Inflammatory macrophage (primary cell): ENCODE data around the gene PDE7B.
A peak's percentile ranks its signal among the peaks of the same experiment; 100 is the strongest.

ENCODE experiments used
- DNase-seq, 2 donors: peaks; one replicate each; pipeline ENCODE4 v3.0.0-alpha.2; 2020 to 2022

The PDE7B gene

DNA sequence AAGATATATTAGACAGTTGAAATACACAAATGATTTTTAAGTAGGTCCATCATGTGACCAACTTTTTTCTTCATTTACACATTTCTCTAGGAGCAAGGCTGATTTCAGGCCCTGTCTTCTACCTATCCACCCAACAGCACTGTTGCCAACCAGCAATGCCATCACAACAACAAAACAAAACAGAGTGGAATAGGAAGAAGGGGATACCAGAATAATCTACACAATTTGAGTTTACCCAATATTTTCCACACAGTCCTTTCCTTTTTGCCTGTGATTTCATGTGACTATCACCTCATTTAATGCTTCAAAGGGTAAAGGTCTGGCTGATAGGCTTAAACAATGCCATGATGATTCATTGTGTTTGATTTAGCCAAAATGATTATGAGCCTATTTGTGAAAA is 303.7 kb downstream of the PDE7B start:
- DNase-seq = no peak

DNA sequence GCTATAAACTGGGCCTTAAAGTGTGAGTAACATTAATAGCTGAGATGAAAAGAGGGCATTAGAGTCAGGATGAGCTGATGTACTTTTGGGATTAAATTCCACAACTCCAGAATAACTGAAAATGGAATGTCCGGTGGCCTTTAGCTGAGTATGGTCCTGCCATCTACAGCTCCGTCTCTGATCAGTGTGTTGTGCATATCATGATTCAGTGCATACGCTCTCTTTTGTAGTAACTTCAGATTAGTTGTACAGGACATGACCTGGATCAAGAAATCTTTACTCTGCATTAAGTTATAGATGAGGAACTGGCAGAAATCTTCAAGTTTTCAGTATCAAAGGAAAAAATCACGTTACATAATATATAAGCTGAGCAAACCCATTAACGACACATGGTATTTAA is 306.2 kb downstream of the PDE7B start:
- DNase-seq = no peak

DNA sequence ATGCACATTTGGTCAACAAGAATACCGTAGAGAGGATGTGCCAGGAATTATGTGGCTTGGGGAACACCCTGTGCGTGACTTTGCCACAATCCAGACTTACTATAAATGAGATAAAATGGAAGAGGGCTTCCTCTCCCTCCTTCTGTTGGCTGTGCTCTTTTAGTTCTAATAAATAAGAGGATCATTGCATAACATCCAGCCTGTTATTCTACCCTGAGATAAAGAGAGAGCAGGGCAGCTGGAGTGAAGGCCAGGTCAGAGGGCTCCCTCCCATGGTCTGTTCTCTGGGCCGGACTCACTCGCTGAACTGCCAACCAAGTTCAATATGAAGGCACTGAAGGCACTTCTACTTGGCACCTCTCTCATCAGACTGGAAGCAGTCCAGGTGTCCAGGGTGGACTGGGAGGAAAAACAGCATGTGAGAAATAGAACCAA is 306.9 kb downstream of the PDE7B start:
- DNase-seq = no peak

DNA sequence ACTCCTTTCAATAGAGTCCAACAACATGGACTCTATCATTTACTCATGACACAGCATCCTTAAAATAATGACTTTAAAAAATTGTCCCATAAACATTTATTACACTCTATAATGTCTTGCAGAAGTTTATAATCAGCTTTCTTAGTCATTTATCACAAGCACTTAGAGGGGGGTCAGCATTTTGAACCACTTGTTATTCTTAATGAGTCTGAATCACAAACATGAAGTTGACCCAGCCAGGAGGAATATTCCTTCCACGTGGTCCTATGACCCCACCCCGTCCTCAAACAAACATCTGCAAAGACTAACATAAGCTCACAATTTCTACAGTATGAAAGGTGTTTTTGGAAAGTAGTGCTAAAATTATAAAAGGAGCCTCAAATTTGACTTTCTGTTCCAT is 307.5 kb downstream of the PDE7B start:
- DNase-seq = no peak

DNA sequence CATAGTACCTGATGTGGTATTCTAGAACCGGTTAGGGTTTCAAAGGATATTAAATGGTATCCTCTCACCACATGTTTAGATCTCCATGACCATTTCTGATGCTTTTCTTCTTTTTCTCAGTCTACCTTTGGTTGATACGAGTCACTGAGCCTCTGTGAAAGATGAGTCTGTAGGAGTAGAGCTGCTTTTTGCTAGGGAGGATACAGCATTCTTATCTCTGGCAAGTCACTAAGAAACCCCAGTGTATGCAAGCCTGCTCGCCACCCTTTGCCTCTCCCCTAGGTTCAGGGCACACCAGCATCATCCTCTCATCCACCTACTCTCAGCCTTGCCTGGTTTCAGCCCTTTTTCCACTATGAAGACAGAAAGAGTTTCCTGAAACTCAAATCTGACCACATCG is 308.7 kb downstream of the PDE7B start:
- DNase-seq = no peak

DNA sequence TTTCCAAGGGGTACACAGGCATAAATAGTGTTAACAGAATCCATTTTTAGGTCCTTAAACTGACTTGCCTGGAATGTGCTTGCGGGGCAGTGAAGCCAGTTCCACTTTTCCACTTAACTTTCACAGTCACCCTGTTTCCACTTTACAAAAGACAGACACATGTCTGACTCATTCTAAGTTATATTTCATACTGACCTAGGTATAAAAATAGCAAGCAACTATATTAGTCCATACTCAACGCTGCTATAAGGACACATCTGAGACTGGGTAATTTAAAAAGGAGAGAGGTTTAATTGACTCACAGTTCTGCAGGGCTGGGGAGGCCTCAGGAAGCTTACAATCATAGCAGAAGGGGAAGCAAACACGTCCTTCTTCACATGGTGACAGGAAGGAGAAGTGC is 310.4 kb downstream of the PDE7B start:
- DNase-seq = no peak

DNA sequence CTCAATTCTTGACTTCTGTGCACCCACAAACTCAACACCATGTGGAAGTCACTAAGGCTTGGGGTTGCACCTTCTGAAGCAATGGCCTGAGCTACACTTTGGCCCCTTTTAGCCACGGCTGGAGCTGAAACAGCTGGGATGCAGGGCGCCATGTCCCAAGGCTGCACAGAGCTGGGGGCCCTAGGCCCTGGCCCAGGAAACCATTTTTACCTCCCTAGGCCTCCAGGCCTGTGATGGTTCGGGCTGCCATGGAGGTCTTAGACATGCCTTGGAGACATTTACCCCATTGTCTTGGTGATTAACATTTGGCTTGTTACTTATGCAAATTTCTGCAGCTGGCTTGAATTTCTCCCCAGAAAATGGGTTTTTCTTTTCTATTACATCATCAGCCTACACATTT is 311.8 kb downstream of the PDE7B start:
- no peak for DNase-seq

DNA sequence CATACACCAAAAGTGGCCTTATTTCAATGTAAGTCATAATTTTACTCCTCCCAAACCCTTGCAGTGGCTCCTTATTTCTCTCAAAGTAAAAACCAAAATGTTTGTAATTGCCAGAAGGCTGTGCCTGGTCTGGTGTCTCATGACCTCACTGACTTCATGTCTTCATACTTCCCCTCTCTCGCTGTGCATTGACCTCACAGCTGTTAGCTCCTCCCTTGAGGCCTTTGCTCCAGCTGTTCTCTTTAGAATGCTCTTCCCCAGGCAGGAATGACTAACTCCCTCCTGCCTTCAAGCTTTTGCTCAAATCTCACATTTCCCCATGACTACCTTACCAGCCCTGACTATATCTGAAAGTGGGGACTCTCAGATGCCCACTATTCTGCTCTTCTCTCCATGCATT is 315.3 kb downstream of the PDE7B start:
- peak; percentile 8 to 9 for DNase-seq

DNA sequence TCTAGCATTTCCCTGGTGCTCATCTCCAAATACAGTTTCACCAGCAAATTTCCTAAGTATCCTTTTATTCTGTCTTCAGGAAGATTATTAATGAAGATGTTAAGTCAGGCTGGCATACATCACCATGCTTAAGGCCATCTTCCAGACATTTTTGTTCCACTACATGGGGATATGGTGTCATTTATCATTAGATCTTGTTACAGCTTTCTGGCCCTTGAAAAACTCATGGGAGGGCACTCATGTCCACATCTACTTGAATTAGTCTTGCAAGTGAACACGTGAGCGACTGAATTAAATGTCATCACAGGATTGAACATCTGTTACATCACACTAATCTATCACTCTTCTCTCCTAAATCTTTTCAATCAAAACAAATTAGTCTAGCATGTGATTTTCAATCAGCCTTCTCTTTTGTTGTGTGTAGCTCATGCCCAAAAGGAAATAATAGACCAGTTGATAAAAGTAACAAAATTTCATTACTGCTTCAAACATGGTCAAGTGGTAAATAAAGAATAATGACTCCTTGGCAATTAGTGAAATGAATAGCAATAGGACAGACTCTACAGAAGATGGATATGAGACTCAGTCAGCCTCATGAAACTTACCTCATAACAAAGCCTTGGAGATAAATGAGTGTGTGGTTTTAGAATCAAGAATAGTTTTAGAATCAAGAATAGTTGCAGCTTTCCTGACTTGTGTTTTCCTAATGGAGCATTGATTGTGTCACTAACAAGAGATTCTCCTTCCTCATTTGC is 318.1 kb downstream of the PDE7B start:
- no peak for DNase-seq

DNA sequence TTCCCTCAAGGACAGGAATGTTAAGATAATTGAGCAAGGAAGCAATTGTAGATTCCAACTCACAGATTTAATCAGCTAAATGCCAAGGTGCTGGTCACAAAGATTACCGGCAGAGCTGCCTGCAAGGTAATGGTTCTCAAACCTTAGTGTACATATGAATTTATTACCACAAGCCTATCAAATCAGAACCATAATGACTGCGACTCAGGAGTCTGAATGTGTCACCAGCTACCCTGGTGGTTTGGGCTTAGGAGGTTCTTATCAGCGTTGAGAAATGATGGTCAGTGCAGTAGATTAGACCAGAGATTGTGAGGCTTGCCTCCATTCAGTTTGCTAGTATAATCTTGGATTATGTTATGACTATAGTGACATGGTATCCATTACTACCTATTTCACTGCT is 319.7 kb downstream of the PDE7B start:
- no peak for DNase-seq

DNA sequence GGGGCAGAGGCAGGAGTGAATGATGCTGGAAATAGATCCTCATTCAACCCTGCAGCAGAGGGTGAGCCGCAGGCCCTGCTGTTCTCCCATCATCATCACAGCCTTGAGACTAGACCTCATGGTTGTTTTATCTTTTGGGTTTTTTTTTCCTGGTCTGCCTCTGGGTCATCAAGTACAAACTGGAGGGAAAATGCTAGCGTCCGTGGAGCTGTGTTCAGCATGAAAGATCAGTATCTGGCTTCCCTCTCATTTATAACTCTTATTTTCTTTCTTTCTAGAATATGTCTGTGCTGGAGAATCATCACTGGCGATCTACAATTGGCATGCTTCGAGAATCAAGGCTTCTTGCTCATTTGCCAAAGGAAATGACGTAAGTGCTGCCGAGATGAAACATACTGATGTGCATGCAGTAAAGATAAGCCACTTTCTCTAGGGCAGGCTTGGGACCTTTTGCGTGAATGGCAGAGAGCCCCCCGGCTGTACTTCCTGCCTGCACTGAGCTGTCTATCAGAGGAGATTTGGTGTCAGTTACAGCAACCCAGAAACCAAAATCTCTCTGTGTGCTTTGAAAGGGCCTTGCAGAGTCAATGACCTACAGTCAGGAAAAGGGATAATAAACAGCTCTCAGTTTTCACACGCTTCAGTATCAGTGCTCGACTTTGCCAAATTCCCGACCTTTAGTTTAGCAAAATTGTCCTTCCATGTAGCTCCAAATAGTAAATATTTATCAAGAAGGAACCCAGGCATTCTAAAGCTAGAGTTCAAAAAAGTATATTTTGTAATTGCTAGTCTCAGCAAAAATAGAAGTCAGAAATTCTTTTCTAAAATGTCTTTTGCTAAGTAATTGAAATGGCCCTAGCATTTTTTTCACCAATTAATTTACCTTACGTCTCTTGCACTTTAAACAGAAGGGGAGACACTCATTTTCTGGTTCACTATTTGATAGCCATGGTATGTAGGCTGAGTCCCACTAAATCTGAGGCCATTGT is 322.3 kb downstream of the PDE7B start:
- no peak for DNase-seq

DNA sequence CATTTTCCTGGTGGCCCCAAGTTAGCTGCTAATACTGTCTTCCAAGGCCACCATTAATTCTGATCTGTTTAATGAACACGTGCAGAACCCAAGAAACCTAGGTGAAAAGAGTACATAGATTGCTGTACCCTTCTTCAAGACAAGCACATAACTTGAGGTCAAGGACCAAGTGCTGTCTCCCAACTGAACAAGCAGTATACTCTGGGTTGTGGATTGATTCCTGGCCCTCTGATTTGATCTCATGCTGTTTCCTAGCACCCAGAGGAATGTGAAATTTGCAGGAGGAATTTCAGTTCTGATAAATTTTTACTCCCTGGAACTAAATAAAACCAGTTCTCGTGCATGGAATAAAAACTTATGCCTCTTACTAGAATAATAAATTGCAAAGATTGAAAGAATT is 323.0 kb downstream of the PDE7B start:
- DNase-seq = no peak

DNA sequence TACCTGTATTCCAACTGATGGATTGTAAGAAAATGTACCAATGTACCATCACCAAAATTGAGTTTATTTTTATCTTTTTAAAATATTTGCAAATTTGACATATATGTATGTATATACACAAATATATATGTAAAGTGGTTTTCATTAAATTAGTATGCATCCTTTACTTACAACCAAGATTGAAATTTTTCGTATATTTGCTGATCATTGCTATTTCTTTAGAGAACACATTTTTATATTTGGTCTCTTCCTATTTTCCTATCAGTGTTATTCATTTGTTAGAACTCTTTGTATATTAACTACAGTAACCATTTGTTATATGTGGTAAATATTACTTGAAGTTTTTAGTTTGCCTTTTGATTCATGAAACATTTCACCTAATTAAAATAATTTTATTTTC is 324.4 kb downstream of the PDE7B start:
- DNase-seq = no peak

DNA sequence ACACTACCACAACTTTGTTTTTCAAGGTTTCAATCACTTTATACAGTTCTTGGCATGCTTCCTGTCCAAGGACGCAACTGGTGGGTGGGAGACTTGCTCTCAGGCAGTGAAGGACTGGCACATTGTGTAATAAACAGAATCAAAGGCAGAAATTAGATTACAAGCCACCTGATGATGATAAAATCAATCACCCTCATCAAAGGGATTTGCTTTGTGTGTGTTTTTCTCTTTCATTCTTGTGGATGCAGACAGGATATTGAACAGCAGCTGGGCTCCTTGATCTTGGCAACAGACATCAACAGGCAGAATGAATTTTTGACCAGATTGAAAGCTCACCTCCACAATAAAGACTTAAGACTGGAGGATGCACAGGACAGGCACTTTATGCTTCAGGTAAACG is 327.2 kb downstream of the PDE7B start:
- no peak for DNase-seq

DNA sequence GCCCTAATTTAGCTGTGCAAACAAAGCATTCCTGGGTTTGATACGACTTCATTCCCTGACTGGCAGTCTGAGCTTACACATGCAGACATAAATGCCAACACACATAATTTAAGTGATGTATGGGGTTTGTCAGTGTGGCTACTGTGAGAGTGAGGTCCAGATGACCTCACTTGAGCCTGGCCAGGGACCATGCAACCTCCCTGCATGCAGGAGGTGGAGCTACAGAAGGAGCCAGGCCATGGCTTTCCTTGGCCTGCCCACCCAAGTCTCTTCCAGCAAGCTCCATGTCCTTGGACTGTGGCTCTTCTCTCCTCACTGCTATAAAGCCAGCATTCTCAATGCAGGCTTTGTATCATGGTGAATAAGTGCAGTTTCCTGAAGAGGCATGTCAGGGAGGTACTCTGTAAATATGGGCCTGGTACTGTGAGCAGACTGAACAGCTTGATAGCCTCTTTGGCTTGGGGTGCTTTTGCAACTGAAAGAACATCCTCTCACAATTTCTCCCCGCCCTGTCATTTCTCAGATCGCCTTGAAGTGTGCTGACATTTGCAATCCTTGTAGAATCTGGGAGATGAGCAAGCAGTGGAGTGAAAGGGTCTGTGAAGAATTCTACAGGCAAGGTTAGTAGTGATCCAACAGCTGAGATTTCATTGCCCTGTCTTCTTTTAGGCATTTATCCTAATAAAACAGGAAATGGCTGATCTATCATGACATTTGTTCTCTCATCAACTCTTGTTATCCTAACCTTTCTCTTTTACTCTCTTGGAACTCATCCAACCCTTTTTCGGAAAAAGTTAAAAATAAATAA is 329.4 kb downstream of the PDE7B start:
- no peak for DNase-seq

DNA sequence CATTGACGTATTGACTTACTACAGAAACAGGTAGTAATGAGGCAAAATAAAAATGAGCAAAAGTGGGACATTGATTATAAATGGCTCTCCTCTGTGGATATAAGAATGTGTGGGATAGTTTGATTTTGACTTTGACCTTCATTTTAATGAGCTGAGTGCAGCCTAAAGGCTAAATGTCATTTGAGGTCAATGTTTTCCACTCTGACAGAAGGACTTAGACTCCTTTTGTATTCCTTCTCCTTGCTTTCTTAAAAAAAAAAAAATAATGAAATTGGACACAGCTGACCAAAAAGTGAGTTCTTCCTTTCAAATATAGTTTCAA is 330.0 kb downstream of the PDE7B start:
- no peak for DNase-seq

DNA sequence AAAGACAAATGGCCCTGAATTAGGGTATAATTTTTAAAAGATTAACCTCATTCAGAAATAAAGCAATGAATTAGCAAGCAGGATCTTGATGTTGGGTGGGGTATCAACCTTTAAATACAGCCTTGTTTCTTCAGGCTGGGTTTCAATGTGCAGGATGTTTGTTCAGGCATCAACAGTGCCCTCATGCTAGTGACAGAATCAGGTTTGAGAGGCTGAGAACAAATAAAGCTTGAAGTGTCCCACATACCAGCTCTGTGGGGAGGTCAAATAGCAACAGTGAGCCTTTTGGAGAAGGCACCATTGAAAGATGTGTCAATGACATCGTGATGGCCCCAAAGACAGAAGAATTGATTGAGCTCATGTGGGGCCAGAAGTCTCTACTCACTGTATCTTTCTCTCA is 330.4 kb downstream of the PDE7B start:
- no peak for DNase-seq

DNA sequence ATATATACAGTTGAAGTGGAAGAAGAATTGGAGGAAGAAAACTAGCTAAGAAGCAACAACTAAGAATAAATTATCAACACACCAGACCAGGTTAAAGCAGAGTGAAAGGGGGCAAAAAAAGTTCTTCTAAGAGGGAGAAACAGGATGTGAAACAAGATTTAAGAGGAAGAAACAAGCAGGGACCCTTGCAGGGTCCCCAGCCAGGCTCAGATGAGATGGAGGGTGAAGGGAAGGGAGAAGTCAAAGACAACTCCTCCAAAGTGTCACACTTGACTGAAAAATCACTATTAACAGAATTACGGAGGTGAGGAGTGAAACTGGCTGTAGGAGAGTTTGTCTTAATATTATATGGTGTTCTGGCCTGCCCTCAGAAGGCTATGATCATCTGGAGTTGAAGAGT is 333.2 kb downstream of the PDE7B start:
- DNase-seq = no peak

DNA sequence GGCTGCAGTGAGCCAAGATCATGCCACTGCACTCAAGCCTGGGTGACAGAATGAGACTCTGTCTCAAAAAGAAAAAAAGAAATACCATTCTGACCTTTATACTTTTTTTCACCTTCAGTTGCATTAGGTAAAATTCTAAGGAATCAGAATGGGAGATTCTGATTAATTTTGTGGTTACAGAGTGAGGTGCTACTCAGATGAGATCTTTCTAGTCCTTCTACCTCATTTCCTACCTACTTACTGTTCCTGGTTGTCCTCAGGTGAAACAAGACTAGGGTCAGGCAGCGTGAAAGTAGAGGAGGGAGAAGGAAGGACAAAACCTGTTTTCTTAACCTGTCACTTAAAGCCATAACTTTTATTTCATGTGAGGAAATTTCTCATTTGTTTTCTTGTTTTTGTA is 334.9 kb downstream of the PDE7B start:
- no peak for DNase-seq

DNA sequence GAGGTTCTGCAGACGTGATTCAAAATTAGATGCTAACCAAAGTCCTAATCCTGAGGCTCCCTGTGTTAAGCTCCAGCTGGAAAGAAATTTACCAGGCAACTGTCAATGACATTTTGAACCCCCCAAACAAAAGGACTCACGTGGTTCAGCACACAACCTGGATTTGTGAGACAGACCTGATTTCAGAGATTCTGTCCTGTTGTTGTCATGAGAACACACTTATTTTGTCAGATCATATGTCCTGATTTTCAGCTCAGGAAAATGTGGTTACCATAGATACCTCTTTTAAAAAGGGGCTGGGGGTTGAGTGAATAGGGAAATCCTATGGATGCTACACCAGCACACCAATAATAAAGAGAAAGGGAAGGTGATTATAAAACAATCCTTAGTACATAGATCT is 337.0 kb downstream of the PDE7B start:
- DNase-seq = no peak

DNA sequence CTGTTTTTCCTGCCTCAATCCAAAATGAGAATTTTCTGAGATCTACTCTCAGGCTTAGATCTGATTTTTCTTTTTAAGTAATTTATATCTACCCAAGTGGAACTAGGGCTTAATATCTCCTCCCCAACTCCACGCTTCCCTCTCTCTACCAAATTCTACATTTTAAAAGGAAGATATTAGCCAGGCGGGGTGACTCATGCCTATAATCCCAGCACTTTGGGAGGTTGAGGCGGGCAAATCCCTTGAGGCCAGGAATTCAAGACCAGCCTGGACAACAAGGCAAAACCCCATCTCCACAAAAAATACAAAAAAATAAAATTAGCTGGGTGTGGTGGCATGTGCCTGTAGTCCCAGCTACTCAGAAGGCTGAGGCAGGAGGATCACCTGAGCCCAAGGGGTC is 337.6 kb downstream of the PDE7B start:
- no peak for DNase-seq

DNA sequence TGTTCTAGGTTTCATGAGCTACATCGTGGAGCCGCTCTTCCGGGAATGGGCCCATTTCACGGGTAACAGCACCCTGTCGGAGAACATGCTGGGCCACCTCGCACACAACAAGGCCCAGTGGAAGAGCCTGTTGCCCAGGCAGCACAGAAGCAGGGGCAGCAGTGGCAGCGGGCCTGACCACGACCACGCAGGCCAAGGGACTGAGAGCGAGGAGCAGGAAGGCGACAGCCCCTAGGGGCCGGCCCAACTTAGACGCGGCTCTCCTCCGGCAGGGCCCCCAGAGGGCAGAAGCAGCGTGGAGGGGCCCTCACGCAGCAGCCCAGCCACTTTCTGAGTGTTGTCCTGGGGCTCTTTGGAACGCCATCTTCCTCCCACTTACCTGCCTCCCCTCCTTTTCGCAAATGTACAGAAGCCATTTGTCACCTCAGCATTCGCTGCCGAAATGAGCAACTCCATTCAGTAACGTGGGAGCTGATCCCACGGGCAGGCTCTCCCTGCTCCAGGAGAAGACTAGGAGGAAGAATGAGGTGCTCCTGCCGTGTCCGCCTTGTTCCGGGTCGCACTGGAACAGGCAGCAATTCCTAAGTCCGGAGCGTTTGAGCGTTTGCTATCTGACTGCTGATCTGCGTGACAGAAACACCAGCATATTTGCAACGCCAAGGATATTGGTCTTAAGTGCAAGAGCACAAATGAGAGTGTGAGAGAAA is 340.3 kb downstream of the PDE7B start:
- no peak for DNase-seq

DNA sequence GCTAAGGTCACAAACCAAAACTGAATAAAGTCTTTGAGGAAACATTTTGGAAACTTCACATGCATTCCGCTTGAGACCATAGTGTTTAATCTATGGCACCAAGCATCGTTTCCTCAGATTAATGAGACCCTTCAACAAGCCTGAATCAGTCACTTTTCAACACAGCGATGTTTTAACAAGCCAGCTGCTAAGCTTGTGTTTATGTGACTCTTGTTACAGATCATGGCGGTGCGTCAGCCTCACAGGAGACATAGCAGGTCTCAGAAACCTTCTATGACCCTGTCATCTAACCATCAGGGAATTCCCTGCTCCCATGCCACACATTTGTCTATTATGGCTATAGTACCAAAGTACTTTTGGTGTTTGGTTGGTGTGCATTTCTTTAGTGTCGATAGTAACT is 341.4 kb downstream of the PDE7B start:
- no peak for DNase-seq
